PC-9 (cell line): ENCODE results near the gene NOLC1.

Source experiments
- EZH2 ChIP-seq: fragments of 200-600 bp; sonication (generic); IDR thresholded peaks from 2 replicates; pipeline ENCODE4 v1.8.0; 2017; ENCODE audit warnings: antibody characterized with exemption, low read depth
- TF ChIP-seq, protein P1 (sequence below): fragments of 200-600 bp; sonication (generic); conservative IDR thresholded peaks from 2 replicates; pipeline ENCODE4 v1.6.1; 2017; ENCODE audit warnings: mixed run types, antibody characterized with exemption, mild to moderate bottlenecking, moderate library complexity

DNA sequence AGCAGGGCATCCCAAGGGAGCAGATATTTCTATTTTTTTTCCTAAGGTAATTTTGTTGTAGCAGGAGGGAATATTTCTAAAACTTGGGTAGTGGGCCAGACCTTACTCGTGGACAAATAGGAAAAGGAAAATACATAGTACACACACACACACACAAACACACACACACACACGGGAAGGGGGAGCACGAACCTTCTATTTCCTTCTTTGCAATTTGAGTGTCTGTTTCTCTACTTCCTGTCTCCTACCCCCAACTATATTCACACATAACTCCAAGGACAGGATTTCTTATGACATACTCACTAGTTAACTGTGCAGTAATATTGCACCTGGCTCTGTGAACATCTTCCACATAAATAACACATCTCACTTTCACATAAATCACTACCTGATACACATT, 36.4 kb upstream of the NOLC1 start:
- TF ChIP-seq, protein P1, sequence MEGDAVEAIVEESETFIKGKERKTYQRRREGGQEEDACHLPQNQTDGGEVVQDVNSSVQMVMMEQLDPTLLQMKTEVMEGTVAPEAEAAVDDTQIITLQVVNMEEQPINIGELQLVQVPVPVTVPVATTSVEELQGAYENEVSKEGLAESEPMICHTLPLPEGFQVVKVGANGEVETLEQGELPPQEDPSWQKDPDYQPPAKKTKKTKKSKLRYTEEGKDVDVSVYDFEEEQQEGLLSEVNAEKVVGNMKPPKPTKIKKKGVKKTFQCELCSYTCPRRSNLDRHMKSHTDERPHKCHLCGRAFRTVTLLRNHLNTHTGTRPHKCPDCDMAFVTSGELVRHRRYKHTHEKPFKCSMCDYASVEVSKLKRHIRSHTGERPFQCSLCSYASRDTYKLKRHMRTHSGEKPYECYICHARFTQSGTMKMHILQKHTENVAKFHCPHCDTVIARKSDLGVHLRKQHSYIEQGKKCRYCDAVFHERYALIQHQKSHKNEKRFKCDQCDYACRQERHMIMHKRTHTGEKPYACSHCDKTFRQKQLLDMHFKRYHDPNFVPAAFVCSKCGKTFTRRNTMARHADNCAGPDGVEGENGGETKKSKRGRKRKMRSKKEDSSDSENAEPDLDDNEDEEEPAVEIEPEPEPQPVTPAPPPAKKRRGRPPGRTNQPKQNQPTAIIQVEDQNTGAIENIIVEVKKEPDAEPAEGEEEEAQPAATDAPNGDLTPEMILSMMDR, result no peak
- TF ChIP-seq EZH2, result no peak
